NCI-H2227 treated with DMSO at 0.1 percent for 48 hours (cell line): ENCODE measurements around the gene NPHP4.
"Not testable (repeated sequence)": the region's sequence is repeated elsewhere in the genome, so short reads cannot be mapped to it uniquely, and the experiment has no call there.

ENCODE experiments used
- DNase-seq: peaks from one replicate; lab custom pipeline; 2025; lab: John Stamatoyannopoulos, UW

The NPHP4 gene

GRCh38 chr1:5934058-5934884, 58.0 kb downstream of the NPHP4 start:
- no peak for DNase-seq

- DNase-seq, result no peak
Observed at GRCh38 chr1:5933676-5934057, 58.6 kb downstream of the NPHP4 start.

- no peak for DNase-seq
Observed at GRCh38 chr1:5933050-5933449, 59.2 kb downstream of the NPHP4 start.

GRCh38 chr1:5928714-5929400, 63.4 kb downstream of the NPHP4 start:
- no peak for DNase-seq

- no peak for DNase-seq
Observed at GRCh38 chr1:5927506-5928370, 64.5 kb downstream of the NPHP4 start.

GRCh38 chr1:5926686-5927435, 65.4 kb downstream of the NPHP4 start:
- no peak for DNase-seq

GRCh38 chr1:5922700-5923330, 69.4 kb downstream of the NPHP4 start:
- DNase-seq, result not testable (repeated sequence)

GRCh38 chr1:5921671-5922070, 70.6 kb downstream of the NPHP4 start:
- no peak for DNase-seq

- no peak for DNase-seq
Observed at GRCh38 chr1:5921129-5921528, 71.1 kb downstream of the NPHP4 start.

GRCh38 chr1:5920201-5920600, 72.0 kb downstream of the NPHP4 start:
- no peak for DNase-seq

- no peak for DNase-seq
Observed at GRCh38 chr1:5918275-5918649, 74.0 kb downstream of the NPHP4 start.

GRCh38 chr1:5917591-5918274, 74.5 kb downstream of the NPHP4 start:
- DNase-seq, result no peak

- DNase-seq, result no peak
Observed at GRCh38 chr1:5917281-5917590, 75.0 kb downstream of the NPHP4 start.

GRCh38 chr1:5916572-5917280, 75.5 kb downstream of the NPHP4 start:
- no peak for DNase-seq

- DNase-seq, result peak; percentile 26
Observed at GRCh38 chr1:5915587-5916571, 76.3 kb downstream of the NPHP4 start.

- no peak for DNase-seq
Observed at GRCh38 chr1:5914676-5915365, 77.4 kb downstream of the NPHP4 start.

- DNase-seq, result no peak
Observed at GRCh38 chr1:5913876-5914275, 78.3 kb downstream of the NPHP4 start.

GRCh38 chr1:5913078-5913845, 79.0 kb downstream of the NPHP4 start:
- no peak for DNase-seq
